ENCODE measurements around the gene PPP1R14C. TPM values are rescaled to one million over a fixed set of nuclear protein-coding genes. Genes with fewer than 3 reads are reported as not detected.
A peak's percentile ranks its signal among the peaks of the same experiment; 100 is the strongest.

PPP1R14C gene, protein sequence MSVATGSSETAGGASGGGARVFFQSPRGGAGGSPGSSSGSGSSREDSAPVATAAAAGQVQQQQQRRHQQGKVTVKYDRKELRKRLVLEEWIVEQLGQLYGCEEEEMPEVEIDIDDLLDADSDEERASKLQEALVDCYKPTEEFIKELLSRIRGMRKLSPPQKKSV
- 100 to 1,000 TPM in 1 of 12 donors, 10 to 100 TPM in 11; 15.2 to 477 (median 41.9) TPM for polyA plus RNA-seq (ENCODE audit: insufficient read length in 12 of 12)
- long read RNA-seq, donor 1, transcript PPP1R14C-201 (4 exons, 2,152 nt): major isoform, 6 of 14 reads
- long read RNA-seq, donor 1, partial matches to known transcripts: 8 of 14 reads
- long read RNA-seq, donor 1, other reads (novel, unspliced or antisense): 0 of 14 reads
- long read RNA-seq, donor 2, transcript PPP1R14C-201 (4 exons, 2,152 nt): major isoform, 26 of 26 reads
- long read RNA-seq, donor 2, partial matches to known transcripts: 0 of 26 reads
- long read RNA-seq, donor 2, other reads (novel, unspliced or antisense): 0 of 26 reads
- long read RNA-seq, donor 3, transcript PPP1R14C-201 (4 exons, 2,152 nt): major isoform, 15 of 15 reads
- long read RNA-seq, donor 3, partial matches to known transcripts: 0 of 15 reads
- long read RNA-seq, donor 3, other reads (novel, unspliced or antisense): 0 of 15 reads
- long read RNA-seq, donor 4, transcript PPP1R14C-201 (4 exons, 2,152 nt): major isoform, 11 of 11 reads
- long read RNA-seq, donor 4, partial matches to known transcripts: 0 of 11 reads
- long read RNA-seq, donor 4, other reads (novel, unspliced or antisense): 0 of 11 reads
- long read RNA-seq, donor 5, transcript PPP1R14C-201 (4 exons, 2,152 nt): major isoform, 27 of 27 reads
- long read RNA-seq, donor 5, partial matches to known transcripts: 0 of 27 reads
- long read RNA-seq, donor 5, other reads (novel, unspliced or antisense): 0 of 27 reads
- long read RNA-seq, donor 6, transcript PPP1R14C-201 (4 exons, 2,152 nt): major isoform, 11 of 11 reads
- long read RNA-seq, donor 6, partial matches to known transcripts: 0 of 11 reads
- long read RNA-seq, donor 6, other reads (novel, unspliced or antisense): 0 of 11 reads
- long read RNA-seq, donor 7, transcript PPP1R14C-201 (4 exons, 2,152 nt): major isoform, 14 of 14 reads
- long read RNA-seq, donor 7, partial matches to known transcripts: 0 of 14 reads
- long read RNA-seq, donor 7, other reads (novel, unspliced or antisense): 0 of 14 reads
- long read RNA-seq, donor 8, transcript PPP1R14C-201 (4 exons, 2,152 nt): major isoform, 28 of 28 reads
- long read RNA-seq, donor 8, partial matches to known transcripts: 0 of 28 reads
- long read RNA-seq, donor 8, other reads (novel, unspliced or antisense): 0 of 28 reads
- long read RNA-seq, donor 9, transcript PPP1R14C-201 (4 exons, 2,152 nt): major isoform, 9 of 9 reads
- long read RNA-seq, donor 9, partial matches to known transcripts: 0 of 9 reads
- long read RNA-seq, donor 9, other reads (novel, unspliced or antisense): 0 of 9 reads
- long read RNA-seq, donor 10, transcript PPP1R14C-201 (4 exons, 2,152 nt): major isoform, 26 of 31 reads
- long read RNA-seq, donor 10, partial matches to known transcripts: 5 of 31 reads
- long read RNA-seq, donor 10, other reads (novel, unspliced or antisense): 0 of 31 reads
- long read RNA-seq, donor 11, transcript PPP1R14C-201 (4 exons, 2,152 nt): major isoform, 14 of 31 reads
- long read RNA-seq, donor 11, partial matches to known transcripts: 17 of 31 reads
- long read RNA-seq, donor 11, other reads (novel, unspliced or antisense): 0 of 31 reads

DNA sequence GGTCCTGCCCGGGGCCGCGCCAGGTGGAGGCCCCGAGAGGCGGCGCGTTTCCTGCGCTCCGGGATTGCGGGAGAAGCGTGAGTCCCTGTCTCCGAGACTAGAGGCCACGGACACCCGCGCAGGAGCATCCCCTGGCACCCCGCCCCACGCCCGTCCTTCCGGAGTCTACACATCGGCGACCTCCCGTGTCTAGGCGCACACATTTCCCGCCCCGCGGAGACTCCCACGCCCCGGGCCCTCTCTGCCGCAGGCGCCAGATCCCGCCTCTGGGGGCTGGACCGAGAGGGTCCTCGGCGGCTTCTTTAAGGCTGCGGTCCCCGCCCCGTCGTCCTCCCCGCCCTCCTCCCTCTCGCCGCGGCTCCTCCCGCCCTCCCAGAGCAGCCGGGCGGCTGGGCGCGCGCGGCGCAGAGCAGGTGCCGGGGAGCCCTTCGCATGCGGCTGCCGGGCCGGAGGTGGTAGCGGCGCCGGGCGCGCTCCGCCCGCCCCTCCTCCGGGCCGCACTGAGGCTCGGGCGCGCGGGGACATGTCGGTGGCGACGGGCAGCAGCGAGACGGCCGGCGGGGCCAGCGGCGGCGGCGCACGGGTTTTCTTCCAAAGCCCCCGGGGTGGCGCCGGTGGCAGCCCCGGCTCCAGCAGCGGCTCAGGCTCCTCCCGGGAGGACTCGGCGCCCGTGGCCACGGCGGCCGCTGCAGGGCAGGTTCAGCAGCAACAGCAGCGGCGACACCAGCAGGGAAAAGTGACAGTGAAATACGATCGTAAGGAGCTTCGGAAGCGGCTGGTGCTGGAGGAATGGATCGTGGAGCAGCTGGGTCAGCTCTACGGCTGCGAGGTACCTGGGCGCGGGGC, at the start of gene PPP1R14C:
PPP1R14C (plus strand) TSS at position 375 of the 846 bp plus-strand sequence; CDS start at position 524, 149 bp downstream.
- no peak for DNase-seq

DNA sequence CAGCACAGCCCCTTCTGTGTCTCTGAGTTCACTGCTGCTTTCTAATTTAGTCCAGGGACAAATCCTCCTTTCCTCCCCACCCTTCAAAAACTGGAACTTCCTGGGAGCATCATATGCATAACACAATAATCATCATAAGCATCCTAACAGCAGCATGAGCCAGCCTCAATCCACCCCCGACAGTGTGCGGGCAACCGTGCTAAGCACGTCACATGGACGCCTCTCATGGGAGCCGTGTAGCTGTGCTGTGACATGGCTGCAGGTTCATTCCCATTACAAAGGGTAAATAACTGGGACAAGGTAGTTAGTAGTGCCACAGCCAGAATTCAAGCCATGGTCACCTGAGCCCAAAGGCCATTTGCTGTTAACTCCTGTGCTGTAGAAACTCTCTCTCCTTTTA, 49.4 kb upstream of the PPP1R14C start:
- DNase-seq: no peak

DNA sequence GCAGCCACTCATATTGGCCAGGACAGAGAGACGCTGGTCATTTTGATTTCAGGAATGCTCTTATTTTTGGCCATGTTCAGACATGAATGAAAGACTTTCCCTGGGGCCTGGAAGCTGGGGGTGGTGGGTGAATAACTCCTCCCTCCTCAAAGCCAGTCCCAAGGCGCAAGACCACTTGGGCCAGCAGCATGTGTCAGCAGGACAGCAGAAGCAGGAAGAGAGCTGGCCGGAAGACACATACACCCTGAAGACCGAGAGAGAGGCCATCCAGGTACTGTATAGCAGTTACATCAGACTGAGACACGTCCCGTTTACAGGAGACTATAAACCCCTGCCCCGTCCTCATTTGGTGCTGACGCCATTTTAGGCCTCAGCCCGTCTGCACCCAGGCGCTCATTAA, 44.7 kb upstream of the PPP1R14C start:
- no peak for DNase-seq

DNA sequence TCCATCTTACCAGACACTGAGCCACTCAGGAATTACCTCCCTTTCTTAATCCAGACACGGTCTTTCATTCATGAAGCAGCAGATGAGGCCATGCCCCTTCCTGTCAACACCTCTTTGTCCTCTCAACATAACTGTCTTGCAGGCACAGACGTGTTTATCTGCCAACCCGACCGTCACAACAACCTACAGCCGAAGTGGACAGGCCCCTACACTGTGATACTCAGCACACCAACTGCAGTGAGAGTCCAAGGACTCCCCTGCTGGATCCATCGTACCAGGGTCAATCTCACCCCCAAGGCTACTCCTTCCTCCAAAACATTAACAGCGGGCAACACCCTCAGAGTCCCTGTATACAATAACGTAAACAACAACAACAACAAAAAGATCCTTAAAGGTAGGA, 43.3 kb upstream of the PPP1R14C start:
- no peak for DNase-seq

DNA sequence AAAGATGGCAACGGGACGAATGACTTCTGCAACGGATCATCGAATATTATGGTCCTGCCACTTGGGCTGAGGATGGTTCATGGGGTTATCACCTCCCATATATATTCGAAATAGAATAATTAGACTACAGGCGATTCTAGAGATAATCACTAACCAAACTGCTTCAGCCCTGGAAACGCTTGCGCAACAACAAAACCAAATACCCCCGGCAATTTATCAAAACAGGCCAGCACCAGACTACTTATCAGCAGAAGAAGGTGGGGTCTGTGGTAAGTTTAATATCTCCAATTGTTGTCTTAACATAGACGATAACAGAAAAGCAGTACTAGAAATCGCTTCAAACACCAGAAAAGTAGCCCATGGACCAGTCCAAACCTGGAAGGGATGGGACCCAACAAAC, 42.9 kb upstream of the PPP1R14C start:
- no peak for DNase-seq

DNA sequence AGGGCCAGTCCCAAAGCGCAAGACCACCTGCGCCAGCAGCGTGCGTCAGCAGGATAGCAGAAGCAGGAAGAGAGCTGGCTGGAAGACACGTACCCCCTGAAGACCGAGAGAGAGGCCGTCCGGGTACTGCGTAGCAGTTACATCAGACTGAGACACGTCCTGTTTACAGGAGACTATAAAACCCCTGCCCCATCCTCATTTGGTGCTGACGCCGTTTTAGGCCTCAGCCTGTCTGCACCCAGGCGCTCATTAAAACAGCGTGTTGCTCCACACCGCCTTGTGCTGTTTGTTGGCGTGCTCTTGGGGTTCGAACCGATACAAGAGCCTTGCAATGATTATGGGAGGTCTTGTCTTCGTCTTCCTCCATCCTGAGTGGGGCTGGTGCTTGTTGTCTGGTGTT, 42.1 kb upstream of the PPP1R14C start:
- no peak for DNase-seq

DNA sequence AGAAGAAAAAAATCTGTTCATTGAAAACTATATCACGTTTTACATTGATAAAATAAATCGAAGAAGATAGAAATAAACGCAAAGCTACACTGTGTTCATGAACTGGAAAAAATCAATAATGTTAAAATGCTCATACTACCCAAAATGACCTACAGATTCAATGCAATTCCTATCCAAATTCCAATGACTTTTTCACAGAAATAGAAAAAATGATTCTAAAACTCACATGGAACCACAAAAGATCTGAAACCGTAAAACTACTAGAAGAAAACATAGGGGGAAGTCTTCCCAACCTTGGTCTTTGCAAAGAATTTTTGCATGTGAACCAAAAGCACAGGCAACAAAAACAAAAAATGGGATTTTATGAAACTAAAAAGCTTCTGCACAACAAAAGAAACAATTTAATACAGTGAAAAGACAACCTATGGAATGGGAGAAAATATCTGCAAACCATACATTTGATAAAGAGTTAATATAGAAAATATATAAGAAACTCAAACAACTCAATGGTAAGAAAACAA, 40.0 kb upstream of the PPP1R14C start:
- DNase-seq: no peak

DNA sequence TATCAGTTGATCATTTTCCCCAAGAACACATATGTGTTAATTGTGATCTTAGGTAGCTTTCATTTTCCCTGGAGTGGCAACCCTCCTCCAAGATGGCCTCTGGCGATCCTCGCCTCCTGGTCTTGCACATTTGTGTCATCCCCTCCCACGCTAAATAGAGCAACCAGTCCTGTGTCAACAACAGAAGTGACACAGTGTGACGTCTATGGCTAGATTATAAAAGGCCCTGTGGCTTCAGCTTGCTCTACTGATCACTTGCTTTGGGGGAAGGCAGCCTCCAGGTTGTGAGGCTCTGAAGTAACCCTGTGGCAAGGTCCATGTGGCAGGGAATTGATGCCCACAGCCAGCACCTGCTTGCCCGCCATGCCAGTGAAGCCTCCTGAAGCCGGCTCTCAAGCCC, 30.6 kb upstream of the PPP1R14C start:
- DNase-seq: no peak

DNA sequence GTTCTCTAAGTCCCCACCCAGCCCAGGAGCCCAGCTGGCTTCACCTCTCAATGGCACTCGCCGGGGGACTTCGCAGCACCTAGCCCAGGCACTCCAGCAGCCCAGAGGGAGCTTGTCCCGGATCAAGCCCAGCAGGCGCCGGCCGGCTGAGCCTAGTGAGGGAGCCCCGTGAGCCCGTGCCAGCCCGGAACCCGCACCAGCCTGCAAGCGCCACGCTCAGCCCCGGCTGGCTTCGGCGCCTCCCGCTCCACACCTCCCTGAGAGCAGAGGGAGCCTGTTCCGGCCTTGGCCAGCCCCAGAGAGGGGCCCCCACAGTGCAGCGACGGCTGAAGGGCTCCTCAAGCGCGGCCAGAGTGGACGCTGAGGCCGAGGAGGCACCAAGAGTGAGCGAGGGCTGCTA, 27.1 kb upstream of the PPP1R14C start:
- no peak for DNase-seq

DNA sequence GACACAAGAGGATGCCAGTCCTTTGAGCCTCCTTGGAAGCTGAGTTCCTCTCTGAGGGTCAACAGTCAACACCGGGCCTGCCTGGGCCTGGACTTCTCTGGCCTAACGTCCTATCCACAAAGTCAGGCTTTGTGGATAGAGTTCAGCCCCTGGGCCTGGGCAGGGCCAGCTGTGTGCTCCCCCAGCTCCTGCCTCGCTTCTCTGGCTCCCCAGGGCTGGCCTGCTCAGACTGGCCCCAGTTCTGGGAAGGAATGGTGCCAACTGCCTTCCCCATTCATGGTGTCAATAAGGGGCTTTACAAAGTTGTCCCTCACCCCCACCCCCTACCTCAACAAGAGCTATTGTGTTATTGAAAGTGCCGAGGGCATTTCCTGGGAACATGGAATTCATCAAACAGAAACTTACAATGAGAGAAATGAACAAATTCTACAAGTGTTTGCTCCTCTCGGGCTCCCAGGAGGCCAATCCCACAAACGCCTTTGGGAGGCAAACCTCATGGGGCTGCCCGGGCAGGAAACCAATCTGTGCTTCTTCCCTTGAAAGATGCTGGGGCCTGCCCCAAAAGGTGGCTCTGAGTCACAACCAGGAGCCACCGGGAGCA, 26.5 kb upstream of the PPP1R14C start:
- no peak for DNase-seq

DNA sequence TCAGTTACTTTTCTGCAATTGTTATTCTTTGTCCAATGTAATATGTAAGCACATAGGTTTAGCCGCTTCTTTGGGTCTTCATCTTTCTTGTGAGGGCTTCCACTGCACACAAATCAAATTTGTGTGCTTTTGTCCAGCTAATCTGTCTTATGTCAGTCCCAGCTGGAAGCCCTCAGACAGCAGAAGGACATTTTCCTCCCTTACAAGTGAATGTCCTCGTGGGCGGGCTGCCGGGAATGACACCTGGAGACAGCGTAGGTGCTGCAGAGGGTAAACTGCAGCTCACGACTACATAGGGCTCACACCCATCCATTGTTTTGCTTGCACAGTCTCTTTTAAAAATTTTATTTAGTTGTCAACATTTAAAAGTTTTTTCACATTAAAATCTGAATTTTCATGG, 24.6 kb upstream of the PPP1R14C start:
- no peak for DNase-seq

DNA sequence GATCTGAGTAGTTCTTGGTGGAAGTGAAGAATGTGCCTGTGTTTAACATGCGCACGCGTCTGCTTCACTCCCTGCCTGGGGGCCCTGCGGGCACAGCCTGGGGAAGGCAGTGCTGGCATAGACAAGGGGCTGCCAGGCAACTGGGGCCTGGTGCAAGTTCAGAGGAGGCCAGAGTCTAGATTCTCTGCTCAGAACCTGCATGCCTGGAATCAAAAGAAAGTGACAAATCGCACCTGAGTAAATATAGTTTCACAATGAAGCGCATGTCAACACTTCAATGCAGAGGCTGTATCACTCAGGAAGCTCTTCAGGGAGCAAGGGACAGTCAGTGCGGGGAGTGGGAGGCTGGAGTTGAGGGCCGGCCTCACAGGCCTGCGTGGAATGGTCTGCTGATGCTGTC, 24.2 kb upstream of the PPP1R14C start:
- DNase-seq: no peak

DNA sequence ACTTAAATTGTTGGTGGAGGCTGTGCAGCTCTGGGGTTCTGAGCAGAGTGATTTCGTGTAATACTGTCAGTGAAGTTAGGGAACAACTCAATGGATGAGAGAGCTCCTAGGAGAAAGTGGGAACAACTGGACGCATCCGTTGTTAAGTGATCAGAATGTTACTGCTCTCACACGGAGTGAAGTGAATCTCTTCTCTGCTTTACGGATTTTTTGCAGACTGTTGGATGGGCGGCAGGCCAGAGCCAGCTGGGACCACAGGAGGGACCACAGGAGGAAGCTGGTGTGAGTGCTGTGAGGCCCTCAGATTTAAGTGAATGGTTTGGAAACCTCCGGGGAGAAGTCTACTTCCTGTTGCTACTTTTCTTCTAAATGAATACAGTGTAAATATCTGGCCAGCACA, 23.7 kb upstream of the PPP1R14C start:
- DNase-seq: peak; percentile 45

DNA sequence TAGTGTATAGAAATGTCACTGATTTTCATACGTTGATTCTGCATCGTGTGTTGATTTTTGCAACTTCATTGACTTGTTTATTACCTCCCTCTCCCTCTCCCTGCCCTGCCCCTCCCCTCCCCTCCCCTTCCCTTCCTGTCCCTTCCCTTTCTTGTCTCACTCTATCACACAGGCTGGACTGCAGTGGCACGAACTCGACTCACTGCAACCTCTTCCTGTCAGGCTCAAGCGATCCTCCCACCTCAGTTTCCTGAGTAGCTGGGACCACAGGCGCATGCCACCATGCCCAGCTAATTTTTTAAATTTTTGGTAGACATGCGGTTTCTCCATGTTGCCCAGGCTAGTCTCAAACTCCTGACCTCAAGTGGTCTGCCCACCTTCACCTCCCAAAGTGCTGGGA, 19.2 kb upstream of the PPP1R14C start:
- no peak for DNase-seq

DNA sequence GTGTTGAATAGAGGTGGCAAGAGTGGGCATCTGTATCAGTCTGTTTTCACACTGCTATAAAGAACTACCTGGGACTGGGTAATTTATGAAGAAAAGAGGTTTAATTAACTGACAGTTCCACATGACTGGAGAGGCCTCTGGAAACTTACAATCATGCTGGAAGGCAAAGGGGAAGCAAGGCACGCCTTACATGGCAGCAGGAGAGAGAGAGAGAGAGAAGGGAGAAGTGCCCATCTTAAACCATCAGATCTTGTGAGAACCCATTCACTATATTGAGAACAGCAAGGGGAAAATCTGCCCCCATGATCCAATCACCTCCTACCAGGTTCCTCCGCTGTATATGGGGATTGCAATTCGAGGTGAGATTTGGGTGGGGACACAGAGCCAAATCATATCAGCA, 18.6 kb upstream of the PPP1R14C start:
- DNase-seq: no peak

DNA sequence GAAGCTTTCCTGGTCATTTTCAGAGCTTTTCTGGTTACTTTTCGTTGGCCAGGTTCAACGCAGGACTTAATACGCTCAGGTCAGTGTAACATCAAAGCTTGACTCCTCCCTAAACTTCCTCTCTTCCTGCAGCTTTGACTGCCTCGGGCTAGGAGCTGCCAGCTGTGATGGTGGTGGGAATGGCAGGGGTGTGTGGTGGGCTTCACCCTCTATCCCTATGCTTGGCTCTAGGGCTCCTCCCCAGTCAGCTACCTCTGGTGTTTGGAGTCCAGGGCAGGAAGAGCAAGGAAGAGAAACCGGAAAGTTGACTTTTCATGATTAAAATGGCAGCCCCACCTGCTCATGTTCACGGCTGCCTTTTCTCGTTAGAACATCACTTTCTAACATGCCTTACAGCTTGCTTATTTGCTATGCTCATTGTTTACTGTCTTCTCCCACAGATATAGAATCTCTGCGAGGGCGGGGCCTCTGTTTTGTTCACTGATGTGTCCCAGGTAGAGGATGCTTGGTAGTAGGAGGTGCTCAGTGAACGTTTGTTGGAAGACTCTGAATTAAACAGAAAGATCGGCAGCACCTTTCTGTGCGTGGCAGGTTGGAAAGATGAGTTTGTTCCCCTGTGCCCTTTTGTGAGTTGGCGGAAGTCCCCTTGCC, 16.1 kb upstream of the PPP1R14C start:
- DNase-seq: no peak

DNA sequence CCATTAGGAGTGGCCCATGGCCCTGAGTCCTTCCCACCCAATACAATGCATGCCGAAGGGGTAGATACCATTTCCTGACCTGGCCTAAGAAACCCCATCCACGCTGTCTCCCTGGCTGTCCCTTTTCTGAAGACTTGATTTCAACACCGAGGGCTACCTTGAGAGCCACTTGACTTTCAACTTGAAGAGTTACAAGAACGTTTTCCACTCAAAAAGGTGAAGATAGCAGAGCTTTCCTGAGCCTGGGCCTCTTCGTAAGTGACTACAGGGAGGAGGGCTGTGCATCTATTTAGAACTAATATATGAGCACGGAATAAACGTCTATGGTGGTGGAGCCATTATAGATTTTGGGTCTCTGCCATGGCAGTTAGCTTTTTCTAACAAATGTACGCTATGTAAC, 14.4 kb upstream of the PPP1R14C start:
- no peak for DNase-seq

DNA sequence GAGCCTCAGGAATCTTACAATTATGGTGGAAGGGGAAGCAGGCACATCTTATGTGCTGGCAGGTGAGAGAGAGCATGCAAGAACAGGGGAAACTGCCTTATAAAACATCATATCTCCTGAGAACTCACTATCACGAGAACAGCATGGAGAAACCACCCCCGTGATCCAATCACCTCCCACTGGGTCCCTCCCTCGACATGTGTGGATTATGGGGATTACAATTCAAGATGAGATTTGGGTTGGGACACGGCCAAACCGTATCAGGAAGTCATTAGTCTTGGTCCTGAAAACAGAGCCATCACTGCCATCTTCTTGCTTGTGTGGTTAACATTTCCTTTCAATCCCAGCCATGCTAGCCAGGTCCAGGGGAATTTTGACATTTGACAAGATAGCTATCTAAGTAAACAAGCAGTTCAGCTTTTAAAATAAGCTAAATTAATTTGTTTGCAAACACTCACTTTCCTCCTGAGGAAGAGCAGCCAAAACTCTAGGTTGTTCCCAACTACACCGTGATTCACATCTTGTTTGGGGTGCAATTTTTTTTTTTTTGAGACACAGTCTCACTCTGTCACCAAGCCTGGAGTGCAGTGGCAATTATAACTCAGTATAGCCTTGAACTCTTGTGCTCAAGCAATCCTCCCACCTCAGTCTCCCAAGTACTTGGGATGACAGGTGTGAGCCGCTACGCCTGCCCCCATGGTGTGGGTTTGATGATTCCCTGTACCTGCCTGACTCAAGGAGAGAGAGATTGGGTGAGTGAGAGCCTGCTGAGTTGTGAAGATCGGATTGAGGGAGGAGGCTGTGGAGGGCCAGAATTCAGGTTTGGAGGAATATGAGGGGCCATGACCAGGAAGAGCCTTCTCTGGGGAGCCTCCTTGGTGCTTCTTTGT, 13.0 kb upstream of the PPP1R14C start:
- DNase-seq: no peak

Data from muscle of arm (tissue), 14 donors.